Glutamatergic neuron (in vitro differentiated cells): ENCODE data around the gene FBXO2. TPM values are rescaled to one million over a fixed set of nuclear protein-coding genes. Genes with fewer than 3 reads are reported as not detected.

Experiments used
- DNase-seq: peaks from one replicate; pipeline ENCODE4 v3.0.0; 2022
- H3K27ac Mint-ChIP-seq: one replicate; pipeline ENCODE4 v1.8.0; 2020; ENCODE audit warnings: mild to moderate bottlenecking, mixed read lengths, inconsistent platforms; ENCODE audit not compliant: unreplicated experiment
- H3K27me3 Mint-ChIP-seq: one replicate; pipeline ENCODE4 v1.8.0; 2020; ENCODE audit warnings: mild to moderate bottlenecking, moderate library complexity, mixed read lengths, inconsistent platforms; ENCODE audit not compliant: unreplicated experiment
- H3K36me3 Mint-ChIP-seq: one replicate; pipeline ENCODE4 v1.8.0; 2020; ENCODE audit warnings: mild to moderate bottlenecking, mixed read lengths, inconsistent platforms; ENCODE audit not compliant: unreplicated experiment
- H3K4me1 Mint-ChIP-seq: one replicate; pipeline ENCODE4 v1.8.0; 2020; ENCODE audit warnings: mild to moderate bottlenecking, low read depth, mixed read lengths, inconsistent platforms; ENCODE audit not compliant: unreplicated experiment
- H3K4me3 Mint-ChIP-seq: one replicate; pipeline ENCODE4 v1.8.0; 2020; ENCODE audit warnings: mild to moderate bottlenecking, mixed read lengths, inconsistent platforms; ENCODE audit not compliant: unreplicated experiment
- H3K9me3 Mint-ChIP-seq: one replicate; pipeline ENCODE4 v1.8.0; 2020; ENCODE audit warnings: mild to moderate bottlenecking, moderate library complexity, mixed read lengths, inconsistent platforms; ENCODE audit not compliant: unreplicated experiment
- long read RNA-seq: library from polyadenylated mRNA; unstranded; transcript quantifications from one replicate; pipeline ENCODE4 v2.0.0, GENCODE V29; 2020; ENCODE audit not compliant: unreplicated experiment
- total RNA-seq: library from RNA; stranded (reverse); fragmentation: NEBNext Ultra II Directional; extraction: Animal tissue kit (Norgen Biotek cat#: 25700); gene quantifications from one replicate; pipeline ENCODE4 v1.2.1, GENCODE V29; 2021; ENCODE audit not compliant: unreplicated experiment
- TF ChIP-seq, protein P1 (sequence below): fragments of 200-600 bp; sonication (generic); IDR thresholded peaks from one replicate; pipeline ENCODE4 v1.5.0; 2021; ENCODE audit not compliant: partially characterized antibody, unreplicated experiment

FBXO2 gene, protein sequence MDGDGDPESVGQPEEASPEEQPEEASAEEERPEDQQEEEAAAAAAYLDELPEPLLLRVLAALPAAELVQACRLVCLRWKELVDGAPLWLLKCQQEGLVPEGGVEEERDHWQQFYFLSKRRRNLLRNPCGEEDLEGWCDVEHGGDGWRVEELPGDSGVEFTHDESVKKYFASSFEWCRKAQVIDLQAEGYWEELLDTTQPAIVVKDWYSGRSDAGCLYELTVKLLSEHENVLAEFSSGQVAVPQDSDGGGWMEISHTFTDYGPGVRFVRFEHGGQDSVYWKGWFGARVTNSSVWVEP
- 22.2 TPM for total RNA-seq
- long read RNA-seq, transcript FBXO2-201 (6 exons, 1,560 nt), result major isoform, 11 of 14 reads
- long read RNA-seq, partial matches to known transcripts, result 3 of 14 reads
- long read RNA-seq, other reads (novel, unspliced or antisense), result 0 of 14 reads

DNA sequence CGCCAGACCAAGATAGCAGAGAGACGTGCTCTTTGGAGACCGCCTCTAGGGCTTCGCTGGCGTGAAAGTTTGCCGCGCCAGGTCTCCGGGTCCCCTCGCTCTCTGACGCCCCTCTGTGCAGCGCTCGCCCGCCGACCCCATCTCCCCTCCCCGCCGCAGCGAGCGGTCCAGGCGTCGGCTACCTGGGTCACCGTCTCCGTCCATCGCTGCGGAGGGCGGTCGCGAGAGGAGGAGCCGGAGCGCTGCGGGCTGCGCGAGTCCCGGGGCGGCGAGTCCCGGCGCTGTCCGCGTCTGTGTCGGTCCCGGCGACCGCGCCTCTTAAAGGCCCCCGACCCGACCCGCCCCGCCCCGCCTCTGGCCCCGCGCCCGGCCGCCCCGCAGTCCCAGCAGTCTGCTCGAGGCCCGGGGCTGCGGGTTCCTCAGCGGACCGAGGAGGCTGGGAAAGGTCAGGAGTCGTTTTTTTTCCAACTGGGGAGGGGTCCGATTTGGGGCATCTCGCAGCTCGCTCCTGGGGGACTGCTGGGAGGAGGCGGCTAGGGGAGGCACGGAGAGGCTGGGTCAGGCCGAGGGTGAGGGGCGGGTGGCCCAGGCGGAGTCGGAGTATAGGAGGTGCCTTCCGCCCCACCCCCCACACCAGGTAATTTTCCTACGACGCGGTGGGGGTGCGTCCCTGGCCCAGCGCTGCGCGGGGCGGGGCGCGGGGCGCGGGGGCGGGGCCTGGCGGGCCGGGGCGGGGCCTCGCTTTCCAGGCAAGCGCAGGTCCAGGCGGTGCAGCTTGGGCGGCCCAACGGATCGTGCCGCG is at the start of gene FBXO2, which contains the start of gene FBXO44:
Gene FBXO2, minus strand, starts transcription at position 293 of the 802 bp plus-strand sequence. Its CDS starts 89 bp downstream, at position 204.
Gene FBXO44, plus strand, starts transcription at position 741 of the 802 bp plus-strand sequence. CDS start 959 bp downstream, outside the sequence.
- Mint-ChIP-seq H3K36me3 (no peaks in the 10 kb centered on the region), H3K4me1 (peaks cover 9% of the 10 kb centered on the region), H3K9me3 (peaks cover 6% of the 10 kb centered on the region), H3K4me3 (peak within 1 kb of the TSS; percentile 82), H3K27me3 (peaks cover 10% of the 10 kb centered on the region), H3K27ac (peak within 1 kb of the TSS; percentile 28)
- peak; percentile 66 for DNase-seq
- TF ChIP-seq, protein P1, sequence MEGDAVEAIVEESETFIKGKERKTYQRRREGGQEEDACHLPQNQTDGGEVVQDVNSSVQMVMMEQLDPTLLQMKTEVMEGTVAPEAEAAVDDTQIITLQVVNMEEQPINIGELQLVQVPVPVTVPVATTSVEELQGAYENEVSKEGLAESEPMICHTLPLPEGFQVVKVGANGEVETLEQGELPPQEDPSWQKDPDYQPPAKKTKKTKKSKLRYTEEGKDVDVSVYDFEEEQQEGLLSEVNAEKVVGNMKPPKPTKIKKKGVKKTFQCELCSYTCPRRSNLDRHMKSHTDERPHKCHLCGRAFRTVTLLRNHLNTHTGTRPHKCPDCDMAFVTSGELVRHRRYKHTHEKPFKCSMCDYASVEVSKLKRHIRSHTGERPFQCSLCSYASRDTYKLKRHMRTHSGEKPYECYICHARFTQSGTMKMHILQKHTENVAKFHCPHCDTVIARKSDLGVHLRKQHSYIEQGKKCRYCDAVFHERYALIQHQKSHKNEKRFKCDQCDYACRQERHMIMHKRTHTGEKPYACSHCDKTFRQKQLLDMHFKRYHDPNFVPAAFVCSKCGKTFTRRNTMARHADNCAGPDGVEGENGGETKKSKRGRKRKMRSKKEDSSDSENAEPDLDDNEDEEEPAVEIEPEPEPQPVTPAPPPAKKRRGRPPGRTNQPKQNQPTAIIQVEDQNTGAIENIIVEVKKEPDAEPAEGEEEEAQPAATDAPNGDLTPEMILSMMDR, result no peak

DNA sequence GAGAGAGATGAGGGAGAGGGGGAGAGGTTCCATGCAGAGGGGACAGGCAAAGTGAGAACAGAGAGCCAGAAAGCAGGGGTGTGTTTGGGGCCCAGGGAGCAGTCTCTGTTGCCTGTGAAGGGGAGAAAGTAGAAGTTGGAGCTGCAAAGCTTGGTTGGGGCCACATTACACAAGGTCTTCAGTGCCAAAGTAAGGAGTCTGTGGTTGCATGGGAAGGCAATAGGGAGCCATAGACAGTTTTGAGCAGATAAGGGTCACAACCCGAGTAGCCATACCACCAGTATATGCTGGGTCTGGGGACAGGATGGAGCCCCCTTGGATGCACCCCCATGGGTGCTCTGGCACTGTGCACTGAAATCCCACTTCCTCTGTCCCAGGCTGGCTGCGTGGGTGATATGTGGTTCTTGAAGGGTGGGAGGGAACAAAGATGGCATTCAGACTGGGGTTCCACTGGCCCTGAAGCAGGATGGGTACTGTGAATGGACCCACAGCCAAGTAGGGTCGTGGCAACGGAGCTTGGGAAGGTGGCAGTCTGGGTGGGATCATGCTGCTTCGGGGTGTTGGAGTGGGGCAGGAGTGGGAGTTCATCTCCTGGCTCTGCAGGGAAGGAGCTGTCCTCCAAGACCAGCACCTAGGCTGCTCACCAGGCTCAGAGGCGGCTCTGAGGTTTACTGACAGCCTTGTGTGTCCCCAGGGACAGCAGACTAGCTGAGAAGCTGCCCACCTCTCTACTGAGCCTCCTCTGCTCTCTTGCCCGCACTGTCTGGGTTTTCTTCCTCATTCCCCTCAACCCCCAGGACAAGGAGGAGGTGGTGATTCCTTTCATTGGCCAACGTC is 49.3 kb upstream of the FBXO2 start:
- H3K4me3 Mint-ChIP-seq, result no peak overlapping the region
- H3K27me3 Mint-ChIP-seq, result peaks cover 2% of the 10 kb centered on the region
- peaks cover 44% of the 10 kb centered on the region for H3K4me1 Mint-ChIP-seq
- peaks cover 1% of the 10 kb centered on the region for H3K9me3 Mint-ChIP-seq
- H3K27ac Mint-ChIP-seq, result peak overlapping the region; percentile 24
- no peak for DNase-seq
- H3K36me3 Mint-ChIP-seq, result no peaks in the 10 kb centered on the region
- TF ChIP-seq, protein P1, result no peak

DNA sequence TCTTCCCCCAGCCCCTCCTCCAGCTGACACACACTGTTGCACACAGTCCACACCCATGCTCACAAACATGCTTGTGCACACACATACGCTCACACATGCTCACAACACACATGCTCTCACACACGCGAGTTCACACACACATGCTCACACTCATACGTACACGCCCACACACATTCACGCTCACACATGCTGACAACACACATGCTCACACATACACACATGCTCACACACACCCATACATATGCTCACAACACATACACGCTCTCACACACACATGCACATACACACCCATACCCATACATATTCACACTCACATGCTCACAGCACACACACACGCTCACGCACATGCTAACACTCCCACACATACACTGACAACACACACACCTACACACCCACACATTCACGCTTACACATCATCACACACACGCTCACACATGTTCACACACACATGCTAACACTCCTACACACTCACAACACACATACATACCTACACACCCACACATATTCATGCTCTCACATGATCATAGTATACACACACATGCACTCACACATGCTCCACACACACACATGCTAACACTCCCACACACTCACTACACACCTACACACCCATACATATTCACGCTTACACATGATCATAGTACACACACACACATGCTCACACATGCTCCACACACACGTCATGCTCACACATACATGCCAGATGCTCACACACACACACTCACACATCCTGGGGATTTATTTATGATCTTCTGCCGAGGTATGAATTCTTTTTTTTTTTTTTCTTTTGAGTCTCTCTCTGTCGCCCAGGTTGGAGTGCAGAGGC is 48.0 kb upstream of the FBXO2 start:
- H3K4me1 Mint-ChIP-seq, result peaks cover 46% of the 10 kb centered on the region
- H3K36me3 Mint-ChIP-seq, result no peaks in the 10 kb centered on the region
- no peak overlapping the region for H3K27ac Mint-ChIP-seq
- H3K4me3 Mint-ChIP-seq, result no peak overlapping the region
- DNase-seq, result no peak
- TF ChIP-seq, protein P1, result no peak
- peaks cover 2% of the 10 kb centered on the region for H3K27me3 Mint-ChIP-seq
- peaks cover 1% of the 10 kb centered on the region for H3K9me3 Mint-ChIP-seq

DNA sequence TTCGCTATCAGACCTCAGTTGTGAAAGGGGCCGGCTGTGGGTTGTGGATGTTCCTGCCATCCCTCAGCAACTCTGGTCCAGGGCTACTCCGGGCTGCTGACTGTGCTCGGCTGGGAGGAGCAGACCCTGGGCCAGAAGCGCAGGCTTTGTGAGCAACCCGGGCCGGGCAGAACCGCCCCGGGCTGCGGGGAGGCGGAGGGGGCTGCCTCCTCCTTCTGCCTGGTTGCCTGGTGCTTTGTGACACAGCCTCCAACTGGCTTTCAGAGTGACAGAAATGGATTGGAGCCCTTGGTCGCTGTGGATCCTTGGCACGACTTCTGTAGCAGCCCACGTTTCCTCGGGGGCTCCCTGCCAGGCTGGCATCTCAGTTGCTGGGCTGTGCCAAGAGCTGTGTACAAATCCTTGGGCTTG is 47.3 kb upstream of the FBXO2 start:
- Mint-ChIP-seq H3K4me1 (peaks cover 48% of the 10 kb centered on the region), H3K36me3 (no peaks in the 10 kb centered on the region), H3K9me3 (peaks cover 1% of the 10 kb centered on the region), H3K27ac (peak overlapping the region; percentile 88), H3K27me3 (no peaks in the 10 kb centered on the region), H3K4me3 (peak overlapping the region; percentile 79)
- DNase-seq, result no peak
- TF ChIP-seq, protein P1, result no peak
